T47D (cell line): ENCODE results near the gene PITPNB.
A peak's percentile ranks its signal among the peaks of the same experiment; 100 is the strongest.

Source experiments
- DNase-seq, 2 experiments: peaks; one replicate each; pipeline versions ENCODE4 v3.0.0 to v3.0.0-alpha.2; 2011 to 2012; ENCODE audit warnings: low read depth in 1 of 2, low spot score in 1 of 2
- JUND ChIP-seq: IDR thresholded peaks from 2 replicates; pipeline ENCODE4 v1.6.1; 2012; ENCODE audit warnings: low read depth
- in situ Hi-C: cut with HindIII; loops from 2 replicates; pipeline ENCODE4 v1.10.0; 2016; ENCODE audit warnings: low sequenced_read_pairs, low pct_unique_long_range_greater_than_20kb

PITPNB gene

DNA sequence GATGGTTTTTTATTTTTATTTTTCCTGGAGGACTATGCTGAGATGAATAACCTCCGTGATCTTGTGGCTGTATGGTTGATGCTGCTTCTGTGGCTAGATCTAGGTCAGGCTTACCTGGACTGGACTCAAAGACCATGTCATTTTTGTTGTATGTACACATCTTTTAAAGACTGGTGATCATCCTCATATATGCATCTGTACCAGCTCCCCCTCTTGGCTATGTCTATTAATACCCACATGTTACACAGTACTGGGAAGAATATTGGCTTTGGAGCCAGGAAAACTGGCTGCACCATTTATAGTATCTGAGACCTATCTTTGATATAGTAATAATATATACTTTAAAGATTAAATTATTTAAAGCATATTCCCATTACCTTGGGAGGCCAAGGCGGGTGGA, 18.4 kb upstream of the PITPNB start:
- in situ Hi-C loops = no loop called here
- no peak for DNase-seq

DNA sequence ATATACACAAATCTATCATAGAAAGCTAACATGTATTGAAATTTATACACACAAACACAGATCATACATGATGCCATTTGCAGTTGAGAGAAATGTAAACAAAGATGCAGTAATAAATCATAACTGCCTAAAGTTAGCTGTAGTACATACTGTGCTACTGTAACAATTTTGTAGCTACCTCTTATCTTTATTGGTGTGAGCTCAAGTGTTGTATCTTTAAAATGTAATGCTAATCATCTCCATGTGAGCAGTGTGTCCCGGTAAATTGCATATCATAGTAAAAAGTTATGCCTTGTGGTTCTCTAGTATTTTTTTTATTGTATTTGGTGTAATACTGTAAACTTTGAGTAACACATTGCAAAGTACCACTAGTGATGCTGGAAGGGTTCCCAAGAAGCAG, 16.8 kb upstream of the PITPNB start:
- in situ Hi-C loops = no loop called here
- TF ChIP-seq JUND = no peak
- no peak for DNase-seq

More for the DNA sequence above, 18.4 kb upstream of the PITPNB start:
- no peak for TF ChIP-seq JUND

DNA sequence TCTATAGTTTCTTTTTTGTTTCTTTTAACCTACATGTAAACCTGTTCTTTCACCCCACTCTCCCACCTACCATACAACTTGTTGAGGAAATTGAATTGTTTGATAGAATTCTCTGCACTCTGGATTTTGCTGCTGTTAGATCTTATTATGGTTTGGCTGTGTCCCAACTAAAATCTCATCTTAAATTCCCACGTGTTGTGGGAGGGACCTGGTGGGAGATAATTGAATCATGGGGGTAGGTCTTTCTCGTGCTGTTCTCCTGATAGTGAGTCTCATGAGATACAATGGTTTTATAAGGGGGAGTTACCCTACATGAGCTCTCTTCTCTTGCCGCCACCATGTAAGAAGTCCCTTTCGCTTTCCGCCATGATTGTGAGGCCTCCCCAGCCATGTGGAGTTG, 15.0 kb upstream of the PITPNB start:
- no peak for TF ChIP-seq JUND
- in situ Hi-C loops = no loop called here
- DNase-seq = no peak

DNA sequence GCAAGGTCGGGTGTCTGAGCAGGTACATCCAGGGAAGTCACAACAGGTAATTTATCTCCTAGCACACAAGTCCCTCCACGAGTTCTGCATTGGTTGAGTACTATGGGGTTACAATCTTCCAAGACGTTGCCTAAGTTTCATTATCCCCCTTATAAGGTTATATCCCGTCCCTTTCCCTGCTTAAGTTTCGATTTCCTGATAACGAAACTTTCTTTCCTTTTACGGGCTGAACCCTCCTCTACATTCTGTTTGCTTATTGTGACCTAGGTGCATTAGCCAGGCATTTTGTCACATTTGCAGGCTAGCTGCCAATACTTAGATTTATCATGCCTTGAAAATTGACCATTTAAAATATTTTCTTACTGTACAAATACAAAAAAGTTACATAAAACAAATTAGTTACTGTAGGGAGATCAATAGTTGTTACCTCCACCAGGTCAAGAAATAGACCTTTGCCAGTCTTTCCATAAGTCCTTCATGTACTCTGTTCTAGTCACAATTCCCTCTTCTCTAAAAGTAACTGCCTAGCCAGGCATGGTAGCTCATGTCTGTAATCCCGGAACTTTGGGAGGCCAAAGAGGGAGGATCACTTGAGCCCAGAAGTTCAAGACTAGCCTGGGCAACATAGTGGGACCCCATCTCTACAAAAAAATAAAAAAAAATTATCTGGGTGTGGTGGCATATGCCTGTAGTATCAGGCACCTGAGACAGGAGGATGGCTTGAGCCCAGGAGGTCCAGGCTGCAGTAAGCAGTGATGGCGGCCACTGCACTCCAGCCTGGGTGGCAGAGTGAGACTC, 14.3 kb upstream of the PITPNB start:
- no peak for TF ChIP-seq JUND
- DNase-seq = peak in 1 of 2 experiments; percentile 10
- in situ Hi-C loops = no loop called here

DNA sequence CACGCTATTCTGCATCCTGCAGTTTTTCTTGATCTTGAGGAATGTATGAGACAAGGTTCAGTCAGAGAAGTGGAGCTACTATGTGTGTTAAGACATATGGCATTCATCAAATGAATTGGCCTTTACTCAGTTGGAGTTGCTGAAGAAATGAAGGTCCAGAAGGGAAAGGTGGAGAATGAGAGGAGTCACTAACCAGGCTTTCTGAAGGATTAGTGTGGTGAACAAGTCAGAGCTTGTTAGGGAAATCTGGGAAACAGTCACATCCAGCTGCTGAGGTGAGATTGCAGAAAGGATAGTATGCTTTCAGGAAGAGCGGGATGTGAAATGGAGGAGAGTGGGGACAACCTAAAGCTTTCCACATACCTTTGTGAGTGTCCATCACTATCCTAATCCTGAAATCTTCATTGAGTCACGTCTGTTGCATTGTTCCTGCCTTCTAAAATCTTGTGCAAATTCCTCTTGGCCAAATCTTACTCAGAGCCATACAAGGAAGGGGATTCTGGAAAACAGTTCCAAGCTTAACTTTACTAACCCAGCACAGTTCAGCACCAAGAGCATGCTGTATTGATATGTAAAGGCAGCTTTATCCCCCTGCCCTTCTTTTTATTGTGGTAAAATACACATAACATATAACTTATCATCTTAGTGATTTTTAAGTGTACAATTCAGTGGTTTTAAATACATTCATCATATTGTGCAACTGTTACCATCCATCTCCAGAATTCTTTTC, 11.4 kb upstream of the PITPNB start:
- in situ Hi-C loops = no loop called here
- TF ChIP-seq JUND = no peak
- DNase-seq = peak in 1 of 2 experiments; percentile 1

DNA sequence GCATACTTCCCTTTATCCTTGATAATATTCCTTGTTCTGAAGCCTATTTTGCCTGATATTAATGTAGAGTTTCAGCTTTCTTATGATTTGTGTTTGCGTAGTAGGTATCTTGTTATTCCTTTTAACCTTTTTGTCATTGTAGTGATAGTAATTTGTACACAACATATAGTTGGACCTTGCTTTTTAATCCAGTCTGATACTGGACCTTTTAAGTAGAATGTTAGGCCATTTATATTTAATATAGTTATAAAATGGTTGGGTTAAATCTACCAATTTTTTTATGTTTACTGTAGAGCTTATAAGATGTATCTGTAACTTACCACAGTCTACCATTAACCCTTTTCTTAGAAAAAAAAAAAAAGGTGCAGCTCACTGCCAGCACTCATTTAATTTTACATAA, 8.6 kb upstream of the PITPNB start:
- TF ChIP-seq JUND = no peak
- in situ Hi-C loops = no loop called here
- DNase-seq = no peak

DNA sequence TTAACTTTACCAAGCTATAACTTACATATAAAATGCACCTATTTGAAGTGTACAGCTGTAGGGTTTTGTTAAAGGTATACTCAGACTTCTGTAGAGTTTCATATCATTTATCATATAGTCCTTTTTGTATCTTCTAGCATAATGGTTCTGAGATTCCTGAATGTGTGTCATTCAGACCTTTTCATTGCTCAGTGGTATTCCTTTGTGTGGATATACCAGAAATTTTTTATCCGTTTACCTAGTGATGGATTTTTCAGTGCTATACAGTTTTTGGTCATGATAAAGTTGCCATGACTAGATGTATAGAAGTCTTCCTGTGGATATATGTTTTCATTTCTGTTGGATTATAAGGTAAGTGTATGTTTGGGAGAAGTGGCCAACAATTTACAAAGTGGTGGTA, 6.3 kb upstream of the PITPNB start:
- in situ Hi-C loops = no loop called here
- TF ChIP-seq JUND = no peak
- DNase-seq = no peak

DNA sequence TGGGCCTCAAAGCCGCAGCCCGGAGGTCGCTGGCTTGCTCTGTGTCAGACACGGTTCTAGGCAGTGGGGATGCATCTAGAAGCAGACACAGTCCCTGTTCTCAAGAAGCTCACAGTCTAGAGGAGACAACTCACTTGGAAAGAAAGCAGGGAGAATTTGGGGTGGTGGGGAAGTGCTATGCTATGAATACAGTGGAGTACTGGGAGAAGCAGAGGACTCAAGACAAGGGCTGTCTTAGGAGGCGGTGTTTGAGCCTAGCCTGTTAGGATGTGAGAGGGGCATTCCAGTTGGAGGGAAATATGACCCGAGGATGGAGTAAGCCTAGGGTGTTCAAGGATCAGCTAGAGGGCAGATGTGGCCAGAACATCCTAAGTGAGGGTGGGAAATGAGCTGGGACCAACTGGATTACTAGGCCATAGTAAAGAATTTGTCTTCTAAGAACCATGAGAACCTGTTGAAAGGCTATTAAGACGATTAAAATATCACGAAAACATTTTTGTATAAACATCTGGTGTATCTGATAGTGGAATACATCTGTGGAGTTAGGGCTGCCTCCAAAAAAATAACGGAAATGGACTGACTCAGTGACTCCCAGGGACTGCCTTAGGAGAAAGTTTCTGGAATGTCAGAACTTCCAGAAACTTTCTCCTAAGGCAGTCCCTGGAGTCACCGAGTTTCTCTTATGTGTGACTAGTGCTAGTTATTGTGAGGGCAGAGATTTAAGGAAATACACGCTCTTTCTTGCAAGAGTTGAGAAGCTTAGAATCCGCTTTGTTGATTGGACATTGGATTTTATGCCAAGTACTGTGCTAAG, 1.1 kb upstream of the PITPNB start:
- no peak for TF ChIP-seq JUND
- DNase-seq = peak in 1 of 2 experiments; percentile 6
- in situ Hi-C loops = no loop called here

DNA sequence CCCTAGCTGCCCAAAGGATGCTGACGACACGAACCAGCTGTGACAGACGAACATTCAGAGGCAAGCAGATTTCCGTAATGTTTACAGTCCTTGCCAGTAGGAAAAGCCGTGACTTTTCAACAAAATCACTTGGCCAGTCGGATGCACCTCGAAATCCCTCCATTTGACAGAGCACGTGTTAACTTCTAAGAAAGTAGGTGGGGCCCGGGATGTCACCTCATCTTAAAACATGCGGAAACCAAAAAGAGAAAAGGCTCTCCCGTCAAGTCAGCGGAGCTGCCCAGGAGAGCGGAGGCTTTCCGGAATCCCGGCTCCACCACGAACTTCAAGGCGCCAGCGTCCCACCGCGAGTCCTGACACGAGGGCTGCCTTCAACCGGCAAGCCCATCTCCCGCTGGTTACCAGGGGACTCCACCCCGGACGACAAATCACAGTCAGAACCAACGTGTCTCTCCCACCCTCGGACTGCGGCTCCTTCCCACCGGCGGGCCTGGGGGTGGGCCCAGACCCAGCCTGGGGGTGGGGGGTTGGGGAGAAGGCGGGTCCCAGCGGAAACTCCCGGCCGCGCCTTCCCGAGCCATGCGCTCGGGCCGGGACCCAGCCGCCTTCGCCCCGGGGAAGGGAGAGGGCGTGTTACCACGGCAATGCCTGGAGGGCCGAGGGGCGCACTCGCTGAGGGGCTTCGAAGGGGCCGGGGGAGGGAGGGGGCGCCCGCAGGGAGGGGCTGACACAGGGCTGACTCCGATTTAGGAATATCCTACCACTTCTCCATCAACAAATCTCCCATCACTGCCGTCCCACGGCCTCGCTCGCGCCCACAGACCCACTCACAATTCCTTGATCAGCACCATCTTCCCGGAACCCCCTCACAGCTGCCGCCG, 475 bp downstream of the PITPNB start:
- DNase-seq = peak in 1 of 2 experiments; percentile 45
- in situ Hi-C loops = no loop called here

DNA sequence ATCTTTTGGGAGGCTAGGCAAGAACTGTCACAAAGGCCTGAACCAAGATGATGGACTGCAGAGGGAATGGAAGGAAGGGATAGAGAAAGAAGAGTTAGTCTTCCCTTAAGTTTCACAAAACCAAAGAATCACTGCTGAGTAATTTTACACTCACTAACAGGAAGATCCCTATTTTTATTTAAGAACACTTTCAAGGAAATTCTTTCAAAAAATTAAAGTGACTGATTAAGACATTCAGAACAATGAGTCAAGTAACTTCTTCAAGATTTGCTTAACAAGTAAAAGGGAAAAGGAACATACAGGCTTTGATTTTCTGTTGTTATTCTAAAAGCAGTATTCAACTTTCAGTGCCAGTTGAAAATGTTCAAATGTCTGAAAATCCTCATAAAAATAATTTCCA, 3.1 kb downstream of the PITPNB start:
- in situ Hi-C loops = no loop called here
- no peak for DNase-seq
- TF ChIP-seq JUND = no peak

More for the DNA sequence above, 475 bp downstream of the PITPNB start:
- no peak for TF ChIP-seq JUND

DNA sequence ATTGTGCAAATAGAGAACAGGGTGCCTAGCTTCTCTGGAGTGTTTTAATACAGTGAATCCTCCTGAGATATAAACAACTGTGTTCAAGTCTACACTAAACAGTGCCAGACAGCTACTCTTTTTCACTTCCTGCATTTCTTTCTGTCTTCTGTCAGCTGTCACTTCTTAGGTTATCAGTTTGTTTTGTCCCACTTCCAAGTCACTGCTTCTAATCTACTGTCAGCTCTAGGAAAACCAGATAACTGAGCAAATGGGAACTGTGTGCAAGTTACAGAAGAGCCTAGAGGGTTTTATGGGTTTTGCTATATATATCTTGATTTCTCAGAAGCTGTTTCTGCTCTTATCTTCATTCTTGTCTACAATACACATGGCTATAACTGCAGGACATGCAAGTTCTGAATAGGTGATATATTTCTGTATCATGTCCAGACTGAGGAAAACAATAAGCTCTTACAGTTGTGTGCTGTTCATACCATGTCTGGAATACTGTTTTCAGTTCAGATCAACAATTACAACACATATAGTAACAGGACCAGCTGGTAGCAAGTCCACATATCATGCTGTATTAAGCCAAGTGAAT, 5.8 kb downstream of the PITPNB start:
- no peak for DNase-seq
- no peak for TF ChIP-seq JUND
- in situ Hi-C loops = no loop called here
